CD4-positive, CD25-positive, alpha-beta regulatory T cell (primary cell): Measurements from ENCODE around the gene NXPH2. TPM values are rescaled to one million over a fixed set of nuclear protein-coding genes. Genes with fewer than 3 reads are reported as not detected.
A peak's percentile ranks its signal among the peaks of the same experiment; 100 is the strongest.

Experiments used
- ATAC-seq, 2 donors: fragments of 150-1000 bp; cut with Tn5 transposase; one replicate each; pipeline ENCODE4 v1.10.0; 2021; ENCODE audit warnings: low read depth in 2 of 2, moderate number of reproducible peaks in 2 of 2, moderate library complexity in 1 of 2
- DNase-seq, 3 donors: peaks; one replicate each; pipeline versions ENCODE4 v3.0.0 to v3.0.0-alpha.2; 2012 to 2022; ENCODE audit warnings: mixed read lengths in 1 of 3
- H3K27ac ChIP-seq: one replicate; pipeline ENCODE4 v1.7.0; 2013; ENCODE audit warnings: mild to moderate bottlenecking, low read length; ENCODE audit not compliant: insufficient read depth, poor library complexity, severe bottlenecking
- H3K27me3 ChIP-seq: one replicate; pipeline ENCODE4 v1.7.0; 2013; ENCODE audit warnings: low read length; ENCODE audit not compliant: control insufficient read depth, insufficient read depth
- H3K36me3 ChIP-seq: one replicate; pipeline ENCODE4 v1.7.0; 2013; ENCODE audit warnings: mild to moderate bottlenecking, low read length, moderate library complexity; ENCODE audit not compliant: control insufficient read depth, insufficient read depth
- H3K4me1 ChIP-seq: 2 replicates; pipeline ENCODE4 v1.7.0; 2013; ENCODE audit warnings: mild to moderate bottlenecking, low read length; ENCODE audit not compliant: insufficient read depth, control insufficient read depth, poor library complexity, severe bottlenecking
- H3K4me3 ChIP-seq: one replicate; pipeline ENCODE4 v1.7.0; 2013; ENCODE audit warnings: low read depth, mild to moderate bottlenecking, low read length, moderate library complexity
- H3K9me3 ChIP-seq, 2 experiments: 1 replicate in 1 of 2; 2 replicates in 1 of 2; pipeline ENCODE4 v1.7.0; 2013; ENCODE audit warnings: low read length in 2 of 2, mild to moderate bottlenecking in 1 of 2, moderate library complexity in 1 of 2; ENCODE audit not compliant: control insufficient read depth in 2 of 2
- H3K27ac Mint-ChIP-seq, 3 donors: one replicate each; pipeline ENCODE4 v1.8.0; 2020 to 2022; ENCODE audit warnings: mild to moderate bottlenecking in 3 of 3, mixed read lengths in 3 of 3, moderate library complexity in 2 of 3
- H3K27me3 Mint-ChIP-seq: one replicate; pipeline ENCODE4 v1.8.0; 2022; ENCODE audit warnings: mild to moderate bottlenecking, mixed read lengths
- H3K36me3 Mint-ChIP-seq: one replicate; pipeline ENCODE4 v1.8.0; 2020; ENCODE audit warnings: mixed read lengths
- H3K4me1 Mint-ChIP-seq, 4 donors: one replicate each; pipeline ENCODE4 v1.8.0; 2020 to 2022; ENCODE audit warnings: mixed read lengths in 4 of 4, mild to moderate bottlenecking in 1 of 4
- H3K4me3 Mint-ChIP-seq, 4 donors: one replicate each; pipeline ENCODE4 v1.8.0; 2020 to 2022; ENCODE audit warnings: mild to moderate bottlenecking in 4 of 4, mixed read lengths in 4 of 4, moderate library complexity in 3 of 4
- H3K9me3 Mint-ChIP-seq, 7 donors: one replicate each; pipeline ENCODE4 v1.8.0; 2020 to 2022; ENCODE audit warnings: mixed read lengths in 7 of 7, mild to moderate bottlenecking in 3 of 7, moderate library complexity in 2 of 7
- polyA plus RNA-seq, 4 donors: library from polyadenylated mRNA; unstranded; fragments of 300-500 nt; fragmentation: Illumina TruSeq; gene quantifications; one replicate each; pipeline ENCODE4 v1.2.3, GENCODE V29; 2021
- total RNA-seq: library from RNA; stranded (reverse); gene quantifications from one replicate; pipeline ENCODE4 v1.2.3, GENCODE V29; 2022

Gene NXPH2
- total and polyA plus RNA-seq, 5 donors from 2014 or later = not detected

GRCh38 chr2:138775736-138776135 lies 4.5 kb downstream of the NXPH2 start:
- Mint-ChIP-seq H3K4me1 (no peaks in the 10 kb centered on the region), H3K27ac (no peak overlapping the region), H3K36me3 (peaks cover 3% of the 10 kb centered on the region), H3K9me3 (peaks cover 0 to 2% (median 0%) of the 10 kb centered on the region in 7 donors), H3K27me3 (peaks cover 17% of the 10 kb centered on the region), H3K4me3 (no peak overlapping the region)
- Histone ChIP-seq H3K4me1 (no peaks in the 10 kb centered on the region), H3K27me3 (peaks cover 8% of the 10 kb centered on the region), H3K4me3 (no peak overlapping the region), H3K9me3 (no peaks in the 10 kb centered on the region), H3K36me3 (no peaks in the 10 kb centered on the region), H3K27ac (no peak overlapping the region)
- no peak for DNase-seq
- ATAC-seq = no peak

GRCh38 chr2:138771534-138771933 lies 8.7 kb downstream of the NXPH2 start:
- H3K4me1 ChIP-seq = no peaks in the 10 kb centered on the region
- DNase-seq (no peak), ATAC-seq (no peak)
- H3K36me3 ChIP-seq = no peaks in the 10 kb centered on the region
- H3K27me3 ChIP-seq = no peaks in the 10 kb centered on the region
- Mint-ChIP-seq H3K36me3 (no peaks in the 10 kb centered on the region), H3K9me3 (peaks cover 0 to 2% (median 0%) of the 10 kb centered on the region in 7 donors), H3K27me3 (no peaks in the 10 kb centered on the region), H3K4me3 (no peak overlapping the region), H3K4me1 (no peaks in the 10 kb centered on the region), H3K27ac (no peak overlapping the region)
- no peak overlapping the region for H3K27ac ChIP-seq
- no peaks in the 10 kb centered on the region for H3K9me3 ChIP-seq
- H3K4me3 ChIP-seq = no peak overlapping the region

DNA sequence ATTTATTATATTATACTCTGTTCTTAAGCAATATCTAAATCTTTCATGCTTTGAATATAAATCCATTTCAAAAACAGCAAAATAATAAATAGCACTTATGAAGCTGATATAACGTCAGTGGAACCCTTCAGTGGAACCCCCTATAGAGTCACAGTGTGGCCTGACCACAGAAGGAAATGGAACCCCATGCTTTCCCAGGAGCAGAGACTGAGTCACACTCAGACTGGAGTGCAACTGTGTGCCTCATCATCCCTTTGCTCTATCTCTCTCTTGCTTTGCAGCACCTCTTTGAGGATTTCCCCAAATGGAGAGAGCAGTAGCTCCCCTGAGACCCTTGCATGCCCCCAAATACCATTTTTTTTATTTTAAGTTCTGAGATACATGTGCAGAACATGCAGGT lies 13.1 kb downstream of the NXPH2 start:
- no peak overlapping the region for H3K27ac ChIP-seq
- peaks cover 0 to 2% (median 0%) of the 10 kb centered on the region in 7 donors for H3K9me3 Mint-ChIP-seq
- H3K4me3 Mint-ChIP-seq = no peak overlapping the region
- no peak overlapping the region for H3K27ac Mint-ChIP-seq
- H3K4me1 Mint-ChIP-seq = no peaks in the 10 kb centered on the region
- H3K27me3 Mint-ChIP-seq = no peaks in the 10 kb centered on the region
- no peaks in the 10 kb centered on the region for H3K27me3 ChIP-seq
- H3K36me3 Mint-ChIP-seq = no peaks in the 10 kb centered on the region
- H3K36me3 ChIP-seq = no peaks in the 10 kb centered on the region
- no peaks in the 10 kb centered on the region for H3K9me3 ChIP-seq
- DNase-seq (no peak), ATAC-seq (peak in 1 of 2 donors; percentile 24)
- no peaks in the 10 kb centered on the region for H3K4me1 ChIP-seq
- no peak overlapping the region for H3K4me3 ChIP-seq

GRCh38 chr2:138766464-138766863 lies 13.7 kb downstream of the NXPH2 start:
- no peak for ATAC-seq
- Histone ChIP-seq H3K9me3 (no peaks in the 10 kb centered on the region), H3K36me3 (no peaks in the 10 kb centered on the region), H3K4me1 (no peaks in the 10 kb centered on the region), H3K27ac (no peak overlapping the region), H3K4me3 (no peak overlapping the region), H3K27me3 (no peaks in the 10 kb centered on the region)
- H3K9me3 Mint-ChIP-seq = no peaks in the 10 kb centered on the region
- no peak for DNase-seq
- no peaks in the 10 kb centered on the region for H3K4me1 Mint-ChIP-seq
- no peaks in the 10 kb centered on the region for H3K36me3 Mint-ChIP-seq
- no peaks in the 10 kb centered on the region for H3K27me3 Mint-ChIP-seq
- H3K4me3 Mint-ChIP-seq = no peak overlapping the region
- no peak overlapping the region for H3K27ac Mint-ChIP-seq

- no peaks in the 10 kb centered on the region for H3K36me3 Mint-ChIP-seq
- no peak overlapping the region for H3K27ac Mint-ChIP-seq
- H3K4me1 Mint-ChIP-seq = no peaks in the 10 kb centered on the region
- no peak for DNase-seq
- H3K4me1 ChIP-seq = no peaks in the 10 kb centered on the region
- H3K27ac ChIP-seq = no peak overlapping the region
- no peaks in the 10 kb centered on the region for H3K9me3 Mint-ChIP-seq
- no peaks in the 10 kb centered on the region for H3K36me3 ChIP-seq
- no peak overlapping the region for H3K4me3 ChIP-seq
- H3K27me3 ChIP-seq = no peaks in the 10 kb centered on the region
- H3K4me3 Mint-ChIP-seq = no peak overlapping the region
- no peaks in the 10 kb centered on the region for H3K27me3 Mint-ChIP-seq
- no peak for ATAC-seq
- H3K9me3 ChIP-seq = no peaks in the 10 kb centered on the region
Measured at GRCh38 chr2:138763971-138764370, 16.2 kb downstream of the NXPH2 start.

GRCh38 chr2:138762533-138762932 lies 17.7 kb downstream of the NXPH2 start:
- Histone ChIP-seq H3K9me3 (no peaks in the 10 kb centered on the region), H3K4me3 (no peak overlapping the region), H3K27ac (no peak overlapping the region), H3K4me1 (no peaks in the 10 kb centered on the region), H3K27me3 (no peaks in the 10 kb centered on the region), H3K36me3 (no peaks in the 10 kb centered on the region)
- Mint-ChIP-seq H3K4me3 (no peak overlapping the region), H3K9me3 (peaks cover 0 to 3% (median 0%) of the 10 kb centered on the region in 7 donors), H3K27me3 (no peaks in the 10 kb centered on the region), H3K4me1 (no peaks in the 10 kb centered on the region), H3K27ac (no peak overlapping the region), H3K36me3 (no peaks in the 10 kb centered on the region)
- ATAC-seq (no peak), DNase-seq (no peak)

GRCh38 chr2:138760676-138761075 lies 19.5 kb downstream of the NXPH2 start:
- ATAC-seq (no peak), DNase-seq (no peak)
- Histone ChIP-seq H3K27ac (no peak overlapping the region), H3K9me3 (no peaks in the 10 kb centered on the region), H3K27me3 (no peaks in the 10 kb centered on the region), H3K4me3 (no peak overlapping the region), H3K36me3 (no peaks in the 10 kb centered on the region), H3K4me1 (no peaks in the 10 kb centered on the region)
- H3K9me3 Mint-ChIP-seq = peaks cover 0 to 5% (median 0%) of the 10 kb centered on the region in 7 donors
- H3K4me3 Mint-ChIP-seq = no peak overlapping the region
- H3K36me3 Mint-ChIP-seq = no peaks in the 10 kb centered on the region
- no peaks in the 10 kb centered on the region for H3K27me3 Mint-ChIP-seq
- H3K27ac Mint-ChIP-seq = no peak overlapping the region
- H3K4me1 Mint-ChIP-seq = no peaks in the 10 kb centered on the region

GRCh38 chr2:138757384-138757783 lies 22.8 kb downstream of the NXPH2 start:
- Histone ChIP-seq H3K27ac (no peak overlapping the region), H3K4me1 (no peaks in the 10 kb centered on the region), H3K27me3 (no peaks in the 10 kb centered on the region), H3K9me3 (no peaks in the 10 kb centered on the region), H3K36me3 (no peaks in the 10 kb centered on the region), H3K4me3 (no peak overlapping the region)
- no peak overlapping the region for H3K27ac Mint-ChIP-seq
- ATAC-seq (no peak), DNase-seq (no peak)
- peaks cover 0 to 8% (median 3%) of the 10 kb centered on the region in 7 donors for H3K9me3 Mint-ChIP-seq
- no peaks in the 10 kb centered on the region for H3K27me3 Mint-ChIP-seq
- no peaks in the 10 kb centered on the region for H3K4me1 Mint-ChIP-seq
- H3K36me3 Mint-ChIP-seq = no peaks in the 10 kb centered on the region
- no peak overlapping the region for H3K4me3 Mint-ChIP-seq
